Skeletal muscle satellite cell (primary cell): Measurements from ENCODE around the gene DENND6B.

Experiments
- H3K27me3 ChIP-seq: 2 replicates; pipeline ENCODE4 v1.7.0; 2013; ENCODE audit warnings: low read length; ENCODE audit not compliant: control insufficient read depth, insufficient read depth
- H3K36me3 ChIP-seq: 2 replicates; pipeline ENCODE4 v1.7.0; 2013; ENCODE audit warnings: mild to moderate bottlenecking, control low read depth, low read length; ENCODE audit not compliant: insufficient read depth
- H3K4me1 ChIP-seq: 2 replicates; pipeline ENCODE4 v1.7.0; 2013; ENCODE audit warnings: low read length; ENCODE audit not compliant: control insufficient read depth, insufficient read depth
- H3K4me2 ChIP-seq: 2 replicates; pipeline ENCODE4 v1.7.0; 2013; ENCODE audit warnings: mild to moderate bottlenecking, low read length
- H3K4me3 ChIP-seq: 2 replicates; pipeline ENCODE4 v1.7.0; 2013; ENCODE audit warnings: low read length
- H3K9ac ChIP-seq: 2 replicates; pipeline ENCODE4 v1.7.0; 2013; ENCODE audit warnings: mild to moderate bottlenecking, low read depth, low read length, moderate library complexity
- H3K9me3 ChIP-seq: replicated peaks from 2 replicates; pipeline ENCODE4 v1.7.0; 2013; ENCODE audit warnings: mild to moderate bottlenecking, control low read depth, low read length

The DENND6B gene

GRCh38 chr22:50261615-50262459, 65.0 kb downstream of the DENND6B start, which contains the start of gene MAPK12:
Gene MAPK12 (minus strand): TSS chr22:50261683. CDS start chr22:50261509, 174 bp downstream.
- Histone ChIP-seq H3K36me3 (peaks cover 3% of the 10 kb centered on the region), H3K4me1 (peaks cover 34% of the 10 kb centered on the region), H3K4me2 (peak within 1 kb of the TSS; percentile 94), H3K27me3 (no peaks in the 10 kb centered on the region), H3K9me3 (no peaks in the 10 kb centered on the region), H3K9ac (peak within 1 kb of the TSS; percentile 84), H3K4me3 (peak within 1 kb of the TSS; percentile 78)

GRCh38 chr22:50260801-50261614, 65.8 kb downstream of the DENND6B start:
- H3K4me1 ChIP-seq, result peaks cover 34% of the 10 kb centered on the region
- H3K9ac ChIP-seq, result peak overlapping the region; percentile 84
- peak overlapping the region; percentile 78 for H3K4me3 ChIP-seq
- peak overlapping the region; percentile 94 for H3K4me2 ChIP-seq
- H3K9me3 ChIP-seq, result no peaks in the 10 kb centered on the region
- no peaks in the 10 kb centered on the region for H3K27me3 ChIP-seq
- peaks cover 7% of the 10 kb centered on the region for H3K36me3 ChIP-seq

GRCh38 chr22:50260434-50260800, 66.4 kb downstream of the DENND6B start:
- H3K27me3 ChIP-seq, result no peaks in the 10 kb centered on the region

GRCh38 chr22:50259302-50259701, 67.5 kb downstream of the DENND6B start:
- no peak overlapping the region for H3K4me3 ChIP-seq
- peaks cover 34% of the 10 kb centered on the region for H3K4me1 ChIP-seq
- H3K9ac ChIP-seq, result no peak overlapping the region
- H3K4me2 ChIP-seq, result peak overlapping the region; percentile 29
- no peaks in the 10 kb centered on the region for H3K27me3 ChIP-seq
- no peaks in the 10 kb centered on the region for H3K9me3 ChIP-seq
- H3K36me3 ChIP-seq, result peaks cover 17% of the 10 kb centered on the region

More at GRCh38 chr22:50260434-50260800, 66.4 kb downstream of the DENND6B start:
- peak overlapping the region; percentile 78 for H3K4me3 ChIP-seq
- H3K4me2 ChIP-seq, result peak overlapping the region; percentile 94
- peak overlapping the region; percentile 84 for H3K9ac ChIP-seq
- H3K9me3 ChIP-seq, result no peaks in the 10 kb centered on the region
- peaks cover 11% of the 10 kb centered on the region for H3K36me3 ChIP-seq
- H3K4me1 ChIP-seq, result peaks cover 34% of the 10 kb centered on the region
